Body of pancreas (tissue), 4 donors: ENCODE measurements around the gene HOXB8. TPM values are rescaled to one million over a fixed set of nuclear protein-coding genes. Genes with fewer than 3 reads are reported as not detected.

Experiments used
- ATAC-seq: fragments of 150-250 bp; one replicate; pipeline ENCODE4 v1.9.1; 2016
- DNase-seq, 4 donors: peaks; one replicate each; pipeline ENCODE4 v3.0.0-alpha.2; 2019
- H3K27ac ChIP-seq, 4 donors: fragments of 200-600 bp; sonication (generic); 1 replicate in 3 of 4; 2 replicates in 1 of 4; pipeline versions ENCODE4 v1.5.1 to v1.6.1; 2016 to 2019; ENCODE audit warnings: mild to moderate bottlenecking in 1 of 4, mixed read lengths in 1 of 4, moderate library complexity in 1 of 4
- H3K27me3 ChIP-seq, 2 donors: fragments of 200-600 bp; sonication (generic); one replicate each; pipeline ENCODE4 v1.6.0; 2016; ENCODE audit warnings: mild to moderate bottlenecking in 1 of 2
- H3K36me3 ChIP-seq, 2 donors: fragments of 200-600 bp; sonication (generic); replicated peaks in 1 of 2; 2 replicates each; pipeline ENCODE4 v1.5.1; 2016; ENCODE audit warnings: low read depth in 2 of 2; ENCODE audit not compliant: insufficient read depth in 1 of 2
- H3K4me1 ChIP-seq: fragments of 200-600 bp; sonication (generic); one replicate; pipeline ENCODE4 v1.6.0; 2016
- H3K4me3 ChIP-seq, 2 donors: fragments of 200-600 bp; sonication (generic); 1 replicate in 1 of 2; 2 replicates in 1 of 2; pipeline ENCODE4 v1.5.1; 2016 to 2019
- H3K9me3 ChIP-seq, 3 donors: fragments of 200-600 bp; sonication (generic); 1 replicate in 2 of 3; 2 replicates in 1 of 3; pipeline ENCODE4 v1.5.1; 2016
- CTCF ChIP-seq, 7 experiments: fragments of 450-650 bp in 4 of 7; fragments of 200-600 bp in 3 of 7; sonication (generic) in 3 of 7; IDR thresholded peaks; one replicate each; pipeline ENCODE4 v1.5.1; 2016 to 2019; ENCODE audit warnings: antibody characterized with exemption in 7 of 7
- POLR2A ChIP-seq, 3 donors: fragments of 450-650 bp; IDR thresholded peaks; one replicate each; pipeline ENCODE4 v1.6.1; 2016; ENCODE audit warnings: antibody characterized with exemption in 3 of 3, mild to moderate bottlenecking in 2 of 3
- WGBS, 2 donors: methylation state at CpG; one replicate each; pipeline ENCODE4 v1.1.5; 2017; 5-methylcytosine and 5-hydroxymethylcytosine counted together
- intact Hi-C: fragments of 100-400 bp; cut with DNase I; formaldehyde crosslinking; loops from one replicate; pipeline ENCODE4 v1.15.1; 2023
- total RNA-seq, 2 donors: library from RNA; depleted of rRNA; stranded (reverse); fragments of >200 nt; gene quantifications; one replicate each; pipeline ENCODE4 v1.1.0, GENCODE V29; 2016

The HOXB8 gene
- total RNA-seq, 2 donors from 2014 or later: not detected

DNA sequence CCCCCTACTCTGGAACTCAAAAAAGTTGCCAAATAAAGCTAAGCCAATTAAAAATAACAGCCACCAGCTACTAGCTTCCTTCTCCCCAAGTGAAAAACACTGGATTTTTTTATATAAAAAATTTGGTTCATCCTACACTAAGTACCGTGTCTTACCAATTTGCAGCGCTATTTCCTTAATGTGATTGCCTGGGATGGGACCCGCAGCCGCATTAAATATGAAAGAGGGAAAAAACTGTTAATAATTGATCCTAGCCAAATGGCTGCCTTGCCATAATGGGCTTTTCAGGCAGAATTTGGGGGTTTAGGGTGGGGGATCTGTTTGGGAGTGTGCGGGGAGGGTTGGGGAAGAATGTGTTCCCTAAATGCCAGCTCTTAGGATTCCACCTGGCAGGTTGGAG, 9.0 kb upstream of the HOXB8 start:
- intact Hi-C loops: loop anchor here (10.0 kb wide), 1 partner anchor 469 kb away; no protein-coding TSS in a partner anchor
- H3K9me3 ChIP-seq: no peaks in the 10 kb centered on the region
- H3K27me3 ChIP-seq: peaks cover 0 to 77% of the 10 kb centered on the region in 2 donors
- TF ChIP-seq CTCF (IDR thresholded peaks at IDR 0.05) (no peak), POLR2A (IDR thresholded peaks at IDR 0.05) (no peak)
- no peak overlapping the region for H3K27ac ChIP-seq
- WGBS, 2 donors: 6 to 21% methylated on average over 5 of the region's 5 CpGs
- no peak overlapping the region for H3K4me3 ChIP-seq
- ATAC-seq (no peak), DNase-seq (no peak)
- H3K36me3 ChIP-seq: no peaks in the 10 kb centered on the region
- peaks cover 22% of the 10 kb centered on the region for H3K4me1 ChIP-seq

DNA sequence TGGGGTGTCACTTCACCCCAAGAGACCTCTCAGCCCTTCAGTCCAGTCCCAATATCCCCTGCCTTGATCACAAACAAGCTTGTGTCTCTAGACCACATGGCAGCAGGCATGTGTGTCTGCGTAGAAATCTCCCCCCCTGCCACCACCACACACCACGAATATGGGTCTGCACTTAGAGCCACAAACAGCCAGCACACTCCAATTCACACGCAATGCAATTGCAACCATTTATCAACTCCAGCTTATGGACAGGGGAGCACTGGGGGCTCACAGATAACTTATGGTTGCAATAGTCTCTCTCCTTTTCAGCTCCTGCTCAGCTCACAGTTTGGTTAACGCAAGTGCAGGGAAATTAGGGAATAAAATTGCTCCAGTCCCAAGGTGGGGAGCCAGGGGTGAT, 8.5 kb upstream of the HOXB8 start:
- Histone ChIP-seq H3K27ac (no peak overlapping the region), H3K27me3 (peaks cover 0 to 71% of the 10 kb centered on the region in 2 donors), H3K36me3 (no peaks in the 10 kb centered on the region), H3K4me3 (no peak overlapping the region), H3K9me3 (no peaks in the 10 kb centered on the region), H3K4me1 (peaks cover 27% of the 10 kb centered on the region)
- intact Hi-C loops: loop anchor here (10.0 kb wide), 1 partner anchor 469 kb away; no protein-coding TSS in a partner anchor
- DNase-seq (no peak), ATAC-seq (no peak)
- TF ChIP-seq CTCF (IDR thresholded peaks at IDR 0.05): no peak
- TF ChIP-seq POLR2A (IDR thresholded peaks at IDR 0.05): no peak
- WGBS, 2 donors: 9 to 18% methylated on average over 2 to 4 of the region's 4 CpGs

- Histone ChIP-seq H3K4me1 (peaks cover 27% of the 10 kb centered on the region), H3K36me3 (no peaks in the 10 kb centered on the region), H3K27me3 (peaks cover 0 to 70% of the 10 kb centered on the region in 2 donors), H3K27ac (no peak overlapping the region), H3K9me3 (no peaks in the 10 kb centered on the region), H3K4me3 (no peak overlapping the region)
- ATAC-seq: no peak
- WGBS, 2 donors: 18 to 21% methylated on average over 11 of the region's 11 CpGs
- intact Hi-C loops: loop anchor here (10.0 kb wide), 1 partner anchor 468 kb away; no protein-coding TSS in a partner anchor
- DNase-seq: no peak
- TF ChIP-seq CTCF (IDR thresholded peaks at IDR 0.05) (no peak), POLR2A (IDR thresholded peaks at IDR 0.05) (no peak)
Measured at GRCh38 chr17:48622857-48623256, 7.8 kb upstream of the HOXB8 start.

DNA sequence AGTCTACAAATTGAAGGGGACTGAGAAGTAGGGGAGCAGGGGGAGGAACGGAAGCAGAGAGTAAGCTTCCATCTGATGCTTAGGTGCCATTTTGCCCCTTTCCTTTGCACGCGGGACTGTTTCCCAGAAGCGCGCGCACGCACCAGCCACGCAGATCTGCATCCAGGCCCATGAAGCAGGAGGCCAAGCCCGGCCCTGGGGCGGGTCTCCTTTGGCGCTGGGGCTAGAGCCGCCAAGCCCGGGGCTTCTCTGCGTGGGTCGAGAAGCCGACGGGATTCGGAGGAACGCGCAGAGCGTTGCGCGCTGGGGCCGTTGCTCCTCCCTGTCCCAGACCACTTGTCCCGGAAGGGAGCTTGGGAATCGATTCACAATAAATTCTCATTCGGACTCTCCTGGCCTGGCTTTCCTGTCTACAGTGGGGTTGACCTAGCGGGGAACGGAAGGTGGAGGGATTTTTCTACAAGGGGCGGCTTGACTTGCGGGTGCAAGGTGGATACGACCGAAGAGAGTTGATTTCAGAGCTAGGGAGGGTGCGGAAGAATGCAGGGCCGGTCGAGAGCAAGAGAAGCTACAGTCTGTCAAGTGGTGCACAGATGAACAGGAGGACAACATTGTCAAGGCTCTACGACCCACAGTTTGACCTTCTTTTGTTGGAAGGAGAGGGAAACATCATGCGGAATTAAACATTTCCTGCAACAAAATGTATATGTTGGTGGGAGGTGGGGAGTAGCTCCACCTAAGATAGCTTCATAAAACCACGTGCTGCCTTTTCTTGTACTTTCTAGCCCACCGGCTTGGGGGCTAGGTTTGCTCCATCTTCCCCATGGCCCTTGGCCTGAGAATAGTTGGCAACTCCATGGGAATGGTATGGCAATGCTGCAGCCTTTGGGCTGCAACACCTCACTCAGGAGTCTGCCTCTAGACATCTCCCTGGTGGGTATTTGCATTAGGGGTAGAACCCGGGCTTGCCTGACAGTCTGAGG, 6.6 kb upstream of the HOXB8 start:
- 10% methylated on average over 23 to 41 of the region's 41 CpGs for WGBS, 2 donors
- Histone ChIP-seq H3K4me3 (no peak overlapping the region), H3K9me3 (no peaks in the 10 kb centered on the region), H3K27me3 (peaks cover 0 to 67% of the 10 kb centered on the region in 2 donors), H3K4me1 (peaks cover 27% of the 10 kb centered on the region), H3K27ac (no peak overlapping the region), H3K36me3 (no peaks in the 10 kb centered on the region)
- intact Hi-C loops: loop anchor here (10.0 kb wide), 1 partner anchor 467 kb away; no protein-coding TSS in a partner anchor
- TF ChIP-seq POLR2A (IDR thresholded peaks at IDR 0.05) (no peak), CTCF (IDR thresholded peaks at IDR 0.05) (no peak)
- ATAC-seq (no peak), DNase-seq (no peak)
